GM19025 (cell line): ENCODE measurements around the gene SS18L1.

ENCODE experiments used
- ATAC-seq: cut with Tn5 transposase; IDR thresholded peaks from one replicate; pipeline ENCODE4 v1.9.1; 2021; ENCODE audit warnings: mild to moderate bottlenecking, low read depth, moderate library complexity; ENCODE audit not compliant: unreplicated experiment

The SS18L1 gene

GRCh38 chr20:62190639-62191411 is 47.3 kb downstream of the SS18L1 start:
- ATAC-seq, result no peak

- ATAC-seq, result no peak
Observed at GRCh38 chr20:62191781-62192559, 48.4 kb downstream of the SS18L1 start.

GRCh38 chr20:62192635-62193034 is 49.1 kb downstream of the SS18L1 start:
- no peak for ATAC-seq

- ATAC-seq, result no peak
Observed at GRCh38 chr20:62193079-62194025, 49.8 kb downstream of the SS18L1 start.

- ATAC-seq, result no peak
Observed at GRCh38 chr20:62195075-62195405, 51.5 kb downstream of the SS18L1 start.

GRCh38 chr20:62195736-62196135 is 52.2 kb downstream of the SS18L1 start:
- ATAC-seq, result no peak

GRCh38 chr20:62196286-62196685 is 52.7 kb downstream of the SS18L1 start:
- ATAC-seq, result no peak

- ATAC-seq, result no peak
Observed at GRCh38 chr20:62197311-62197710, 53.7 kb downstream of the SS18L1 start.

- no peak for ATAC-seq
Observed at GRCh38 chr20:62197801-62198200, 54.2 kb downstream of the SS18L1 start.

GRCh38 chr20:62198496-62198895 is 54.9 kb downstream of the SS18L1 start:
- no peak for ATAC-seq

GRCh38 chr20:62198931-62199330 is 55.4 kb downstream of the SS18L1 start:
- ATAC-seq, result no peak

- no peak for ATAC-seq
Observed at GRCh38 chr20:62200491-62201172, 57.1 kb downstream of the SS18L1 start.

- no peak for ATAC-seq
Observed at GRCh38 chr20:62201173-62202082, 57.9 kb downstream of the SS18L1 start.

- no peak for ATAC-seq
Observed at GRCh38 chr20:62202083-62202395, 58.5 kb downstream of the SS18L1 start.

GRCh38 chr20:62202676-62203377 is 59.3 kb downstream of the SS18L1 start:
- no peak for ATAC-seq

- no peak for ATAC-seq
Observed at GRCh38 chr20:62203378-62204030, 59.9 kb downstream of the SS18L1 start.

GRCh38 chr20:62205618-62206387 is 62.2 kb downstream of the SS18L1 start:
- no peak for ATAC-seq

GRCh38 chr20:62206388-62206775 is 62.8 kb downstream of the SS18L1 start:
- ATAC-seq, result no peak
